ENCODE measurements around the gene KLF7. TPM values are rescaled to one million over a fixed set of nuclear protein-coding genes. Genes with fewer than 3 reads are reported as not detected.
A peak's percentile ranks its signal among the peaks of the same experiment; 100 is the strongest.
"Not testable (repeated sequence)": the region's sequence is repeated elsewhere in the genome, so short reads cannot be mapped to it uniquely, and the experiment has no call there.

KLF7 gene
- total RNA-seq, 1 experiment from 2014 or later = 9.1 TPM

DNA sequence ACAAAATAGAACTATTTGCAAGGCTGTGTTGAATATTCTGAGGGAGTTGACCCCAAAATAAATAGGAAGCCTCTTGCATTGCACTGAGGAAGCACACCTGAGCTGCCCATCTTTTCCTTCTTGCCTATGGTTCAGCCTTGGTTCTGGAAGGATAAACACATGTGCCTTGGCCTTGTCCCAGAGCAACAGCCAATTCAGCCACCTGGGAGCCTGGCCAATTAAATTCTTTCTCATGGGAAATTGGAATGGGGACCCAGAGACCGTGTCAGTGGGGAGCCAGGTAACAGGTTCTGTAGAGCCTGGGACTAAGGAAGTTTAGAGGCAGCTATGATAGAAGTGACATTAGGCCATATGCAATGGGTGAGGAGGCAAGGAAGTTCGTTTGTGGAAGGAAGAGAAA, 99.6 kb downstream of the KLF7 start:
- DNase-seq (ENCODE audit: low spot score) = no peak

DNA sequence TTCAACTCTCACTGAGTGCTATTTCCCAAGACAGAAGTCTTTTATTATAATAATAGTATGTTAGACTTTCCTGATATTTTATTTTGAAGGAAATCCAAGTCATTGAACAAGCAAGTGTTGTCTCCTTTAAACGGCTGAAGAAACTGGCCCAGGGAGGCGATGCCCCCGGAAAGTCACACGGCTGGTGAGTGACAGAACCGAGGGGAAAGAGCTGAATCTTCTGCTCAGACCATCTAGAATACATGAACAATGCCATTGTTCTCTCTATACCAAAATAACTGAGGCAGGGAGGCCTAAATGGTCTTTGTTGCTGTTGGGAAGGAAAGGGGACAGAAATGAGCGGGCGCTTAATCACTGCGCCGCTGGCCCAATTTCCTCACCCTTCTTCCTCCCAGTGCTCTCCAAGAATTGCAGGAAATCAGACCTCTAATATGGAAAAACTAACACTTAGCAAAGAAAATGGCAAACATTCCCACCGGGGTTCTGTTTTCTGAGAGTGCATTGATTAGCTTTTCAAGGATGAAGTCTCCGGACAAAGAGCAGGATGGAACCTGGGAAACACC, 101.5 kb downstream of the KLF7 start:
- no peak for DNase-seq (ENCODE audit: low spot score)

DNA sequence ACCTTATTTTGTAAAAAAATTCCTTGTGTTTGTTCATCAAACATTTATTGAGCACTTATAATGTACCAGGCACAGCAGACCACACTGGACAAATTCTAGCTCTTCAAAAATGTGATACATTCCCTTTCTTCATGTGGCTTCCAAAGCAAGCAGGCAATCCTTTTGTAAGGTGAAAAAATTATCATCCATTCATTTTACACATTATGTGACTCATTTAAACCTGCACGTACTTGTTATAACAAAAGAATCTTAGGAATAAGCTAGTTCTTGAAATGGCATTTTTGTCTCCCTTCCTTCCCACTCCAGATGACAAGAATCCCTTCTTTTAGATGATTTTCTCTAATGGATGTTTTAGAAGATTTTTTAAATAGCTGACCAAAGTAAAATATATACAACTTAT, 104.6 kb downstream of the KLF7 start:
- no peak for DNase-seq (ENCODE audit: low spot score)

- DNase-seq (ENCODE audit: low spot score) = no peak
Observed at GRCh38 chr2:207055257-207055656, 110.5 kb downstream of the KLF7 start.

DNA sequence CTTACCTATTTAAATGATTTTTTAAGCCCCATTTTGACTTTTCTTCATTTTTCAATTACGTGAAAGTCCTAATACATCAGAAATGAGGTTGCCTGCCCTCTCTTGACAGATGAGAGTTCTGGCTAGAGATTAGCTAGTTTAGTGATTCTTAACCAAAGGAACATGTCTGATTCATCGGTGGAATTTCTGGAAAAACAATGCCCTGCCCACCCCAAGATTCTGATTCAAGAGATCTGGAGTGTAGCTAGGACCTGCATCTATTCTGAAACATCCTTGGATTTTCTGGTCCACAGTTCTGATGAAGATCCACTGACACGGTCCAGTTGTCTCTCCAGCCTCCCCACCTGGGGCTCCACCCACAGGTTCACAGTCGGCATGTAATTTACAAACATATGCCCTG, 111.2 kb downstream of the KLF7 start:
- no peak for DNase-seq (ENCODE audit: low spot score)

DNA sequence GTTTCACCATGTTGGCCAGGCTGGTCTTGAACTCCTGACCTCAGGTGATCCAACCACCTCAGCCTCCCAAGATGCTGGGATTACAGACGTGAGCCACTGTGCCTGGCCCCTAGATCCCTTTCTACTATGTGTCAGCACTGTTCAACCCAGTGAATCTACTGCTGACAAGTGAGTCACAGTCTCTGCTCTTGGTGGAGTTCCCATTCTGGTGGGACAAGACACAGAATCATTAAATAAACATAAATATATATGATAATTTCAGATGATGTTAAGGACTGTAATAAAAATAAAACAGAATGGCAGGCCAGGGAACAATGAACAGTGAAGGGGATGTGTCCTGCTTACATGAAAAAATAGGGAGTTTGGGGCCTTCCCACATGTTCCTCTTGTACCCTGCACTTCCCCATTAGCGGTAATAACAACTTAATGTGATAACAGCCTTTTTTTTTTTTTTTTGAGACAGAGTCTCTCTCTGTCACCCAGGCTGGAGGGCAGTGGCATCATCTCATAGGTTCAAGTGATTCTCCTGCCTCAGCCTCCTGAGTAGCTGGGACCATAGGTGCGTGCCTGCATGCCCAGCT, 114.3 kb downstream of the KLF7 start:
- peak; percentile 19 for DNase-seq (ENCODE audit: low spot score)

- DNase-seq (ENCODE audit: low spot score) = no peak
Observed at GRCh38 chr2:207049122-207049521, 116.6 kb downstream of the KLF7 start.

DNA sequence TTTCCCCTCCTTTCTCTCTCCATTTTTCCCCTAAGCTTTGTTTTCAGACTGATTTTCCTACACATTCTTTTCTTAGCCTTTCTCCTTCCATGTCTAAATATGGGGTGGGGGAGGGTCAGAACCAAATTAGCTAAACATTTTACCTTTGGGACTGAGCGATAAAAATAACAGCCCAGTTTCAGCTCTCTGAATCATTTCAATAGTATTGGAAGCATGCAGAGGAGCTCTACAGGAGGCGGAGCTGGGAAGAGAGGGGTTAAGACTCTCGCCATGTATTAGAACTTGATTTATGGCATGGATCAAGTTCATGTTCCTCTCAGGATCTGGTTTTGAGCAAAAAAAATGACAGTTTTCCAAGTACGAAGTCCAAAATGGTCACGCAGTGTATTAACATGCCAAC, 117.3 kb downstream of the KLF7 start:
- DNase-seq (ENCODE audit: low spot score) = peak; percentile 49

DNA sequence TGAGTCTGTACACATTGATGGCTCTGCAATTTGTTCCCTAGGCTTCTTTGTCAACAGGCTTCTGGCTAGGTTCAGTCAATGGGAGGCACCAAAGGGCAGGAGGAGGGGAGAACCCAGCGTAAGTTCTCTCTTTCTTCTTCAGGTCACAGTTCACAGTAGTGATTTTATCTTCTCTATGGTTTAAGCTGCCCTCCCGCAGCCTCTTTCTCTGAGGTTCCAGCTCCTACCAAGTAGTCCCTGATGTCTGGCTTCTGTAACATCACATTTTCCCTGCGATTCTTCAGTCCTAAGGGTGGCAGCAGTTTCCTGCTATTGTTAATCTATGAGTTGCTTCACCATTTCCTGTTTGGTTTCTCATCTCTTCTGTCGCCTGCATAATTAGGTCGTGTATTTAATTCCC, 119.0 kb downstream of the KLF7 start:
- DNase-seq (ENCODE audit: low spot score) = peak; percentile 46

GRCh38 chr2:207045531-207045930, 120.2 kb downstream of the KLF7 start:
- DNase-seq (ENCODE audit: low spot score) = no peak

GRCh38 chr2:207044379-207045362, 121.1 kb downstream of the KLF7 start:
- no peak for DNase-seq (ENCODE audit: low spot score)

GRCh38 chr2:207042841-207043240, 122.9 kb downstream of the KLF7 start:
- DNase-seq (ENCODE audit: low spot score) = no peak

DNA sequence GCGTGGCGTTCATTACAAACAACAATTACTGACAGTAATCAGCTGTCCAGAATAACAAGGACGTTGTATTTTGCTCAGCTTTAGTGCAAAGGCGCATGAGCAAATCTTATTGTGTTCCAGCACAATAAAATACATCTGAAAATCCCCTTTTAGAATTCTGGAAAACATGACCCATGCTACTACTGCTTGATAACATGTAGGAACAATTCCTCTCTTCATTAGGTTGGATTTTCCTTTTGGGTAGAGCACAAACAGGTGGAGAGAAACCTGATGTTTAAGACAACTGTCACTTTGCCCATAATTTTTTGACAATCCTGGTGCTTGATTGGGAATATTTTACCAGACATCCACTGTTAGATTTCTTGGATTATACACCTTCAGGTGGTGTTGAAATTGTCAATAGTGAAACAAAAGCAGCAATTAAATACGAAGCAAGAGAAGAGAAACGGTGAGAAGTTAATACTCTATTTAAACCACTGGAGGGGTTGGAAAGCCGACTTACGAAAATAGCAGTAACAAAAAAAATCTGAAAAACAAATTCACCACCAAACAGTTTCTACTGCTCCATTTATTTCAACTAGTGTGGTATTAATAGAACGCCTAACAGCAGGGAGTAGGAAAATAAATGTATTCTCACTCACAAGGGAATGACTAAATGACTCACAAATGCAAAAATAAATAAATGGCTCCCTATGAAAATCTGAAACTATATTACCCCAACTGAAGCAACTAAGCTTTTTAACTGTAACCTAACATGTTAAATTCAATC, 123.8 kb downstream of the KLF7 start:
- peak; percentile 55 for DNase-seq (ENCODE audit: low spot score)

DNA sequence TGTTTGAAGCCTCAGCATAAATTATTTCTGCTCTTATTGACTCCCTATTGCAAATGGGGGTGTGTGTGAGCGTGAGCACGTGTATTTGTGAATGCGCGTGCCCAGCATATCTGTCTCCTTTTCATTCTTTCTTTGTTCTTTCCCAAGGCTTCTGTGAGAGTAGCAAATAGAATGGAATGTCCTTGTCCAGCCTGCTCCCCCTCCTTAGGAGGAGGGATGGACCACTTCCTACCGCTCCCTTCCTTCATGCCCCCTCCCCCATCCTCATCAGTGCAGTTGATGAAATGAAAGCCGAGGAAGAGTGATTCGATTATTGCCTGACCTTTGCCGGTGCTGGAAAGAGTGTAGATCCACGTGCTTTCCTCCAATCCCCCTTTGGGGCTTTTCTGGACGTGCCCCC, 124.5 kb downstream of the KLF7 start:
- DNase-seq (ENCODE audit: low spot score) = no peak

GRCh38 chr2:207040696-207041095, 125.1 kb downstream of the KLF7 start:
- no peak for DNase-seq (ENCODE audit: low spot score)

- no peak for DNase-seq (ENCODE audit: low spot score)
Observed at GRCh38 chr2:207039225-207039624, 126.5 kb downstream of the KLF7 start.

- no peak for DNase-seq (ENCODE audit: low spot score)
Observed at GRCh38 chr2:207038299-207038698, 127.4 kb downstream of the KLF7 start.

- no peak for DNase-seq (ENCODE audit: low spot score)
Observed at GRCh38 chr2:207037896-207038295, 127.9 kb downstream of the KLF7 start.

DNA sequence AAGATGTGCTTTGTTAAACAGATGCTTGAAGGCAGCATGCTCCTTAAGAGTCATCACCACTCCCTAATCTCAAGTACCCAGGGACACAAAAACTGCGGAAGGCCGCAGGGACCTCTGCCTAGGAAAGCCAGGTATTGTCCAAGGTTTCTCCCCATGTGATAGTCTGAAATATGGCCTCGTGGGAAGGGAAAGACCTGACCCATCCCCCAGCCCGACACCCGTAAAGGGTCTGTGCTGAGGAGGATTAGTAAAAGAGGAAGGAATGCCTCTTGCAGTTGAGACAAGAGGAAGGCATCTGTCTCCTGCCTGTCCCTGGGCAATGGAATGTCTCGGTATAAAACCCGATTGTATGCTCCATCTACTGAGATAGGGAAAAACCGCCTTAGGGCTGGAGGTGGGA, 128.7 kb downstream of the KLF7 start:
- not testable (repeated sequence) for DNase-seq (ENCODE audit: low spot score)

DNA sequence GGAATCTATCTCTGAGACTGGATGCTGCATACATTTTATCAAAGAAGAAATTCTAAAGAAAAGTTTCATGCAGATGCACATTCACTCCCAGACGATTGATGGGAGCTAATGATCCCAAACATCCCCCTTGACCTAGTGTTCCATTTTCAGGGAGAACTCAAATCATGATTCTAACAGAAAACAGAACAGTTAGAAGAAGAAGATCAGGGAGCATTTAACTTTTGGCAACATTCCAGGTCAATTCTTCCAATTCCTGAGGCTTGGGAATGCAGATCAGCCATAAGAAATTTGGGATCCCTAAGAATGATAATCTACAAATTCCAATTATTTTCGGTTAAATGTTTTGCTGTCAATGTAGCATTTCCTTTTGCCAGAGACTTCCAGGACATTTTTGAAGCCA, 129.9 kb downstream of the KLF7 start:
- DNase-seq (ENCODE audit: low spot score) = no peak

DNA sequence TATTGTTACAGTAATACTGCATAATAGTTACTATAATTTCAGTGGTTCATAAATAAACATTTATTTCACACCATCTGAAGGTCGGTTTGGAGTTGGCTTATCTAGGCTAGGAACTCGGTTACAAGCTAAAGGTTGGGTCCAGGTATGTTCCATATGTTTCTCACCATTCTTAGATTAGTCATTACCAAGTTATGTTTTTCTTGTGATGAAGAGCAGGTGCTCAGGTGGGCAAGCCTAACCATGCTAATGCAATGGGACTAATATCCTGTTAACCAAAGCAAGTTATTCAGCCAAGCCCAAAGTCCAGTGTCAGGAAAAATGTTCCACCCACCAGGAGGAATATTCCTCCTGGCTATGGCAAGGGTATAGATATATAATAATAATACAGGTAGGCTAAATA, 133.3 kb downstream of the KLF7 start:
- DNase-seq (ENCODE audit: low spot score) = no peak

Measured in A172 (cell line).